Measurements from ENCODE around the gene ZNF20.
"Not testable (repeated sequence)": the region's sequence is repeated elsewhere in the genome, so short reads cannot be mapped to it uniquely, and the experiment has no call there.

Gene ZNF20

DNA sequence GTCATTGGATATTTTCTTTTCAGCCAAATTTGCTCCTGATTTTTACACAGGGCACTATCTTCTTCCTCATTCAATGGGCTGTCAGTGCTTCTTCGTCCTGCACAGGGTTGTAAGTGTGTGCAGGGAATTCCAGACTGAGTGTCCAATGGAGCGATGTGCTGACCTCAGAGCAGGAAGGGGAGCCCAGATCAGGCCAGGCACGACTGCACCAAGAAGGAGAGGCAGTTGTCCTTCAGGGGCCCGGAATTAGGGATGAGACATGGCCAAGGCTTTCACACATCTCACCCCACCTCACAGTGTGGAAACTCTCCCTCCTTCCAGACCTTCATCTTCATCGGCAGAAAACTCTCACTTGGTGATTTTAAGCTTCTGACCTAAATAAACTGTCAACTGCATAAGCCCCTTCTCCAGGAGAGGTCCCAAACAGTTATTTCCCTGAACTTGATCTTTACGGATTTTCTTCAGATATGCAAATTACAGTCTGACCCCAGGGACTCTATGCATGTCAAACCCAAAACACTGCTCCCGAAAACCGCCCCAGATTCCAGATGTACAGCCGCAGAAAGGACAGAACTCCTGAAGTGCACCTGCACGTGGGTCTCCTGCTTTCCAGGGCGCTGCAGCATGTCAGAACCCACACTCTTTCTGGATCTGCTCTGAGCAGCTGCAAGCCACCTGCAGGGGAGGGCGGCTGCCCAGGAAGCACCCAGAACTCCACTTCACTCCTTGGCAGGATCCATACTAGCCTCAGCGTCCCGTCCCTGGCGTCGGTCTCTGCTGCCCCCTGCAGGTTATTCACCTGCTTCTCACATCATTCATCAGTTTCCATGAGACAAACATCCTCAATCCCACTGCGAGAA is 625 bp upstream of the ZNF20 start:
- TF ChIP-seq POLR2A (IDR thresholded peaks at IDR 0.05; ENCODE audit: low read depth, low read length), result no peak
- FAIRE-seq, result peak; percentile 55
- DNase-seq (ENCODE audit: insufficient read length, low spot score), result peak; percentile 47

DNA sequence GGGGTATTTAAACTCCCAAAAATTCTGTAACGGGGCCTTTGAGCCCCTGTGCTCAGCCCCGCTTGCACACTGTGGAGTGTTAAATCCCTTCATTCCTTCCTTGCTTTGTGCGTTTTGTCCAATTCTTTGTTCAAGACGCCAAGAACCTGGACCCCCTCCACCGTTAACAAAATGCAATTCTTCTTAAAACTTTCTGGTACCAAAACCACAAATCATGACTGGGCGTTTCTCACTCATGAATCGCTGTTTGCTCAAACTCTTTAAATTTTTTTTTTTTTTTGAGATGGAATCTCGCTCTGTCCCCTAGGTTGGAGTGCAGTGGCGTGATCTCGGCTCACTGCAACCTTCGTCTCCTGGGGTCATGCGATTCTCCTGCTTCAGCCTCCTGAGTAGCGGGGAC is 881 bp downstream of the ZNF20 start:
- DNase-seq (ENCODE audit: insufficient read length, low spot score), result no peak
- TF ChIP-seq POLR2A (IDR thresholded peaks at IDR 0.05; ENCODE audit: low read depth, low read length), result no peak

DNA sequence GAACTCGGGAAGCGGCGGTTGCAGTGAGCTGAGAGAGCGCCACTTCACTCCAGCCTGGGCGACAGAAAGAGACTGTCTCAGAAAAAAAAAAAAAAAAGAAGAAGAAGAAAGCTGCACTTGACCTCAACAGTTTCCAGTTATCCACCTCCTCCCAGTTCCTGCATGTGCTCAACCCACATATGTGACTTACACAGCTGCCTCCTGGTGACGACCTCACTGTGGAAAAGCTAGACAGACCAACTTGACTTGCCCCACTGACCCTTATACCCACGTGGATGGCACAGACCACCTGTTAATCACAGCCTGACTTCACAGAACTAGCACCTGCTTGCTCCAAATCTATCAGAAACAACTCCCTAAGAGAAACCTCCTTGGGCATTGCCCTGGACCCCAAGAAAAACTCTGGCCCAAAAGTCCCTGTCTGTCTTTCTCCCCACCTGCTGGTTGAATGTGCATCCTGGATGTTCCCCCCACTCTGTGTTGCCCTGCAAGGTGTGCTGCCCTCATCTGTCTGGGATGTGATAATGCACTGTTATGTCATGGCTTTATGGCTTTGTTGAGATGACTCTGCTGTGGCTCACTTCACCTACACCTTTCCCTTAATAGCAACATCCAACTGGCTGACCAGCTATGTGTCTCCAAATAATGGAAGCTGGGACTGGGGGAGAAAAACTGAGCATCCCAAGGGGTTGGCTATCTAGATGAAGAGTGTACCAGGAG is 2.8 kb downstream of the ZNF20 start:
- no peak for TF ChIP-seq POLR2A (IDR thresholded peaks at IDR 0.05; ENCODE audit: low read depth, low read length)
- DNase-seq (ENCODE audit: insufficient read length, low spot score), result no peak
- no peak for FAIRE-seq

More for the DNA sequence above, 881 bp downstream of the ZNF20 start:
- no peak for FAIRE-seq

DNA sequence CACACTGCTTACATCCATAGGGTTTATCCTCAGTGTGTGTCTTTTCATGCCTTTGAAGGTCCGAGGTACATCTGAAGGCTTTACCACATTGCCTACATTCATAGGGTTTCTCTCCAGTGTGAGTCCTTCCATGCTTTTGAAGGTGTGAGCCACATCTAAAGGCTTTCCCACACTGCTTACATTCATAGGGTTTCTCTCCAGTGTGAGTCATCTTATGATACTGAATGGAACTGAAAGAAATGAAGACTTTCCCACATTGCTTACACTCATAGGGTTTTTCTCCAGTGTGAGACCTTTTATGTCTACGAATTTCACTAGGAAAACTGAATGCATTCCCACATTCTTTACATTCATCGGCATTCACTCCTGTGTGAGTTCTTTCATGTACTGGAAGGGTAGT is 7.1 kb downstream of the ZNF20 start:
- no peak for TF ChIP-seq POLR2A (IDR thresholded peaks at IDR 0.05; ENCODE audit: low read depth, low read length)
- DNase-seq (ENCODE audit: insufficient read length, low spot score), result no peak
- FAIRE-seq, result no peak

DNA sequence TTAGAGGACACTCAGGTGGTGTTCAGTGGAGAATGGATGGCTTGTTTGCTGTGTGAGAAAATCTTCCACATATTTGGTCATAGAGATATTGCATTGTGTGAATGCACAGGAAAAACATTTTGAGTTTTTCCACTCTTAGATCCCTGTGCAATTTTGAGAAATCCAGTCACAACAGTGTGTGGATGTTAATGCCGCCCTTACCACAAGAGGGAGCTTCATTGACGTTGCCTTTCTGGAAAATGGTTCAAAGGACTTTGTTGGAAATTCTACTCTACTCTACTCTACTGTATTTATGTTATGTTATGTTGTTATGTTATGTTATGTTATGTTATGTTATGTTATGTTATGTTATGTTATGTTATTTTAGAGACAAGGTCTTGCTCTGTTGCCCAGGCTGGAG is 13.4 kb downstream of the ZNF20 start:
- no peak for TF ChIP-seq POLR2A (IDR thresholded peaks at IDR 0.05; ENCODE audit: low read depth, low read length)
- DNase-seq (ENCODE audit: insufficient read length, low spot score) (no peak), FAIRE-seq (no peak)

DNA sequence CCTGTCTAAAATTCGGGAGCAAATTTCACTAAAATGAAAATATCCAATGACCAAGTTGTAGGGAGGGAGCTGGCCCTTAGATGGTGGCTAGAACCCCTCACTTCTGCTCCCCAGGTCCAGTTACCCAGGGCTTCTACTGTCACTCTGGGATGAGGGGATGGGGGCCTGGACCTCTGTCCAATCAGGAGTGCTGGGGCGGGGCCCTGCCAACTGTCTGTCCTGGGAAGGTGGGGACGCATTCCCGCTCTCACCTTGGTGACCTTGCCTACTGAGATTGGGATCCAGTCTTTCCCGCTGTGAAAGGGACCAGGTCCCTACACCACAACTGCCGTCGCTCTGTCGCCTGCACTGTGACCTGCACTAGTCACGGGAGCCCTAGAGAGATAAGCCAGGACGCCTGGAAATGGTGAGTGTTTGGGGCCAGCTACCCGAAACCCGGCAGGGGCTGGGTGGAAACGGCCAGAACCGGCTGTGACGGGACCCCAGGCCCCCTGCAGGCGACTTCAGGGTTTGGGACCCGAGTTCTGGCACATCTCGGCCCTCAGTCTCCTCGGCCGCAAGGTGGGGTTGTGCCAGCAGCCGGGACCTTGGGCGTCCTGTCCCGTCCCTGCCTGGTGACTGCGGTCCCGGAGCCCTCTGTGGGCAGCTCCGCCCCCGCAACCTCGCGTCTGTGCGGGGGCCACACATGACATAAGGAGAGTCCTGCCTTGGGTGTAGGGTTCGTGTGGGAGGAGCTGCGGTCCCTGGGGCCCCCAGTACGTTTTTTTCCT is 22.8 kb downstream of the ZNF20 start:
- no peak for FAIRE-seq
- no peak for DNase-seq (ENCODE audit: insufficient read length, low spot score)
- TF ChIP-seq POLR2A (IDR thresholded peaks at IDR 0.05; ENCODE audit: low read depth, low read length), result no peak

DNA sequence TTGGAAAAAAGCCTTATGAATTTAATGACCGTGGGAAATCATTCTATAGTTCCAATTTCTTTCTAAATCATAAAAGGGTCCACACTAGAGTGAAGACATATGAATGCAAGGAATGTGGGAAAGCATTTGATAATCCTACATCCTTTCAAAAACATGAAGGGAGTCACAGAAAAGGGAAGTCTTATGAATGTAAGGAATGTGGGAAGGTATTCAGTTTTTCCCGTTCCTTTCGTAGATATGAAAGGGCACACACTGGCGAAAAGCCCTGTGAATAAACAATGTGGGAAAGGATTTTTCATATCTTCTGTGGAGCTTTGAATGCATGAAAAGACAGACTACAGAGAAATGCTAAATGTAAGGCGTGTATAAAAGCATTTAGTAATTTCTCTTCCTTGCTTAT is 27.0 kb downstream of the ZNF20 start:
- no peak for FAIRE-seq
- no peak for DNase-seq (ENCODE audit: insufficient read length, low spot score)
- TF ChIP-seq POLR2A (IDR thresholded peaks at IDR 0.05; ENCODE audit: low read depth, low read length), result no peak

DNA sequence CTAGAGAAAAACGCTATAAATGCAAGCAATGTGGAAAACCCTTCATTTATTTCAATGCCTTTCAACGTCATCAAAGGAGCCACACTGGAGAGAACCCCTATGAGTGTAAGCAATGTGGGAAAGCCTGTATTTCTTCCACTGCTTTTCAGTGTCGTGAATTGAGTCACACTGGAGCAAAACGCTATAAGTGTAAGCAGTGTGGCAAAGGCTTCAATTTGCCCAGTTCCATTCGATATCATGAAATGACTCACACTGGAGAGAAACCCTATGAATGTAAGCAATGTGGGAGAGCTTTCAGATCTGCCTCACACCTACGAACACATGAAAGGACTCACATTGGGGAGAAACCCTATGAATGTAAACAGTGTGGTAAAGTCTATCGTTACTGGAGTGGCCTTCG is 27.4 kb downstream of the ZNF20 start:
- DNase-seq (ENCODE audit: insufficient read length, low spot score) (no peak), FAIRE-seq (no peak)
- no peak for TF ChIP-seq POLR2A (IDR thresholded peaks at IDR 0.05; ENCODE audit: low read depth, low read length)

DNA sequence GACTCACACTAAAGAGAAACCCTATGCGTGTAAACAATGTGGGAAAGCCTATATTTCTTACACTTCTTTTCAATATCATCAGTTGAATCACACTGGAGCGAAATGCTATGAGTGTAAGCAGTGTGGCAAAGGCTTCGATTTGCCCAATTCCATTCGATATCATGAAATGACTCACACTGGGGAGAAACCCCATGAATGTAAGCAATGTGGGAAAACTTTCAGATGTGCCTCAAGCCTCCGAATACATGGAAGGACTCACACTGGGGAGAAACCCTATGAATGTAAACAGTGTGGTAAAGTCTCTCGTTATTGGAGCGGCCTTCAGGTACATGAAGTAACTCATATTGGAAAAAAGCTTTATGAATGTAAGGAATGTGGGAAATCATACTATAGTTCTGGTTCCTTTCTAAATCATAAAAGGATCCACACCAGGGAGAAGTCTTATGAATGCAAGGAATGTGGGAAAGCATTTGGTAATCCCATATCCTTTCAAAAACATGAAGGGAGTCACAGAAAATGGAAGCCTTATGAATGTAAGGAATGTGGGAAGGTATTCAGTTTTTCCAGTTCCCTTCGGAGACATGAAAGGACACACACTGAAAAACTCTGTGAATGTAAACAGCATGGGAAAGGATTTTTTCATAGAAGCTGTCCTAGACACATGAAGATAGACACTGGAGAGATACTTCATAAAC is 28.1 kb downstream of the ZNF20 start:
- DNase-seq (ENCODE audit: insufficient read length, low spot score) (no peak), FAIRE-seq (no peak)
- no peak for TF ChIP-seq POLR2A (IDR thresholded peaks at IDR 0.05; ENCODE audit: low read depth, low read length)

DNA sequence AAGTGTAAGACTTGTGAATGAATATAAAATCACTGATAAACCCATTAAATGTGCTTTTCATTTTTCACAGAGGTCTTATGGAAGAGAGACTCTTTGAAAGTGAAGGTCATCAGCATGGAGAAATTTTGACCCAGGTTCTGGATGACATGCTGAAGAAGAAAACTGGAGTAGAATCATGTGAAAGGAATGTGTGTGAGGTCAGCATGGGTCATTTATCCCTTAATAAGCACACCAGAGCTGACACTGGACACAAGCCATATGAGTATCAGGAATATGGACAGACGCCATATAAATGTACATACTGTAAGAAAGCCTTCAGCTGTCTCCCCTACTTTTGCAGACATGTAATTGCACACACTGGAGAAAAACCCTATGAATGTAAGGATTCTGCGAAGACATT is 29.0 kb downstream of the ZNF20 start:
- FAIRE-seq (no peak), DNase-seq (ENCODE audit: insufficient read length, low spot score) (no peak)
- no peak for TF ChIP-seq POLR2A (IDR thresholded peaks at IDR 0.05; ENCODE audit: low read depth, low read length)

DNA sequence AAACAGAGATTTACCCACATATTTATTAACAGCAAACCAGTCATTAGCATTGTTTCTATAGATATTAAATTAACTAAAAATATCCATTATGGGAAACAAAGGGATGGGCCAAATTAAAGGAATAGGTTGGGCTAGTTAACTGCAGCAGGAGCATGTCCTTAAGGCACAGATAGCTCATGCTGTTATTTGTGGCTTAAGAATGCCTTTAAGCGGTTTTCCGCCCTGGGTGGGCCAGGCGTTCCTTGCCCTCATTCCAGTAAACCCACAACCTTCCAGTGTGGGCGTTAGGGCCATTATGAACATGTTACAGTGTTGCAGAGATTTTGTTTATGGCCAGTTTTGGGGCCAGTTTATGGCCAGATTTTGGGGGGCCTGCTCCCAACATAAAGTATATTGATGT is 36.2 kb downstream of the ZNF20 start:
- not testable (repeated sequence) for DNase-seq (ENCODE audit: insufficient read length, low spot score); FAIRE-seq

DNA sequence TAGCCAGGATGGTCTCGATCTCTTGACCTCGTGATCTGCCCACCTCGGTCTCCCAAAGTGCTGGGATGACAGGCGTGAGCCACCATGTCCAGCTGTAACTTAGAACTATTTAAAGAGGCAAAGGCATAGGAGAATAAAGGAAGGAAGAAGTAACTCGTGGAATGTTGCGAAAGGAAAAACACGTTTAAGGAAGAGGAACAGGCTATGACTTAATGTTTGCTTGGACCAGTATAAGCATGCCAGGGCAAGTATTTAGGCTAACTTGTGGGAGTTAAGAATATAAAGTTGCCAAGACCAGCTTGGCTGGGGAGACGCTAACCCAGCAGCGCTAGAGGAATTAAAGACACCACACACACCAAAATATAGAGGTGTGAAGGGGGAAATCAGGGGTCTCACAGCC is 42.1 kb downstream of the ZNF20 start:
- DNase-seq (ENCODE audit: insufficient read length, low spot score), result no peak
- no peak for FAIRE-seq
- no peak for TF ChIP-seq POLR2A (IDR thresholded peaks at IDR 0.05; ENCODE audit: low read depth, low read length)

DNA sequence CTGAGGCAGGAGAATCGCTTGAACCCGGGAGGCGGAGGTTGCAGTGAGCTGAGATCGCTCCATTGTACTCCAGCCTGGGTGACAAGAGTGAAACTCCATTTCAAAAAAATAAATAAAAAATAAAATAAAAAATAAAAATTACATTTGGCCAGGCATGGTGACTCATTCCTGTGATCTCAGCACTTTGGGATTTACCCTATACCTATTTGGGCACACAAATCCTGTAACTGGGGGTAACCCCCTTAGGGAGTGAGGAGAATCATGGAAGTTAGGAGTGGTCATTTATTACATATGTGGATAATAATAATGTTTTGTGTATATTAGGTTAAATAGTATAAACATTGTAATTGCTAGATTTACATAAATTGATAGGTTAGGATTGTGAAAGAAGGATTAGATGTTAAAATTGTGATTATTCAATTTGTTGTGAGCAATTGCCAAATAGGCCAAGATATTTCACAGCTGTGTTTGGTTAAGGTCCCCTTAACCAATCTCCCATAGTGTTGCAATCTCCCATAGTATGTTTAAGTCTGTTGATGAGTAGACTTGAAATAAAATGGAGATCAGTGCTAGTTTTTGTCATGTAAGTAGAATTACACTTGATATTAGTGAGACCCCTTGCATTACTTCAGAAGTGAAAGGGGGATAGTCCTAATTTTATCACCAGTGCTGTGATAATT is 44.9 kb downstream of the ZNF20 start:
- no peak for TF ChIP-seq POLR2A (IDR thresholded peaks at IDR 0.05; ENCODE audit: low read depth, low read length)
- FAIRE-seq, result no peak
- DNase-seq (ENCODE audit: insufficient read length, low spot score), result no peak
